Activated CD4-positive, alpha-beta memory T cell treated with anti-CD3 and anti-CD28 coated beads for 36 hours (primary cell): ENCODE measurements around the gene HOXC9. TPM values are rescaled to one million over a fixed set of nuclear protein-coding genes. Genes with fewer than 3 reads are reported as not detected.

Experiments
- CTCF ChIA-PET: fragments of 350-600 bp; sonication (Branson Sonifier 250); formaldehyde crosslinking; loops from one replicate; lab custom pipeline; 2021; ENCODE audit warnings: antibody characterized with exemption, inconsistent platforms; lab: Charles Lee
- POLR2A ChIA-PET: fragments of 350-600 bp; sonication (Branson Sonifier 250); formaldehyde crosslinking; loops from one replicate; lab custom pipeline; 2021; ENCODE audit warnings: antibody characterized with exemption; lab: Charles Lee
- DNase-seq: peaks from one replicate; pipeline ENCODE4 v3.0.0-alpha.2; 2020
- H3K27ac Mint-ChIP-seq: one replicate; pipeline ENCODE4 v1.8.0; 2021; ENCODE audit warnings: mixed read lengths
- H3K27me3 Mint-ChIP-seq: one replicate; pipeline ENCODE4 v1.8.0; 2021; ENCODE audit warnings: mixed read lengths
- H3K36me3 Mint-ChIP-seq: one replicate; pipeline ENCODE4 v1.8.0; 2021; ENCODE audit warnings: mixed read lengths
- H3K4me1 Mint-ChIP-seq: one replicate; pipeline ENCODE4 v1.8.0; 2021; ENCODE audit warnings: low read depth, mixed read lengths
- H3K4me3 Mint-ChIP-seq: one replicate; pipeline ENCODE4 v1.8.0; 2021; ENCODE audit warnings: mild to moderate bottlenecking, mixed read lengths
- H3K9me3 Mint-ChIP-seq: one replicate; pipeline ENCODE4 v1.8.0; 2021; ENCODE audit warnings: mixed read lengths
- intact Hi-C: fragments of 100-400 bp; cut with micrococcal nuclease; formaldehyde crosslinking; loops from one replicate; pipeline ENCODE4 v1.15.1; 2023
- total RNA-seq, 2 experiments: library from RNA; stranded (reverse); gene quantifications; one replicate each; pipeline ENCODE4 v1.2.3, GENCODE V29; 2021

HOXC9 gene
- total RNA-seq, 2 experiments from 2014 or later = not detected

DNA sequence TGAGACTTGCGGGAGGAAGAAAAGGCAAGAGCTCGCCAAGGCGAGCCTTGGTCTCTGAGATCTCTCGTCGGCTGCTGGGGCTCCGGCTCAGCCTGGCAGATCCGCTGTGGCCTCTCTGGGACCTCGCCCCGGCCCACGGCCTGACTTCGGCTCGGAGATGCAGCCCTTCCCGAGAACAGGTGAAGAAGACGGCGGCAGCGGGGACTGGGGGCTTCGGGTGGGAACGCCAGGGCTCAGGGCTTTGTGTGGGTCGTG lies 6.0 kb upstream of the HOXC9 start:
- no peak for DNase-seq
- peak overlapping the region; percentile 19 for H3K27ac Mint-ChIP-seq
- H3K9me3 Mint-ChIP-seq = no peaks in the 10 kb centered on the region
- H3K4me3 Mint-ChIP-seq = no peak overlapping the region
- H3K27me3 Mint-ChIP-seq = peaks cover 87% of the 10 kb centered on the region
- H3K36me3 Mint-ChIP-seq = peaks cover 2% of the 10 kb centered on the region
- ChIA-PET CTCF (interaction anchor here (1.1 kb wide), 1 partner anchor 207 kb away, joined by 3 read pairs; no protein-coding TSS in a partner anchor), POLR2A (interaction anchor here (1.2 kb wide), 1 partner anchor 9 kb away, joined by 3 read pairs; the partner anchor contains the start of gene HOXC10)
- H3K4me1 Mint-ChIP-seq = peaks cover 45% of the 10 kb centered on the region
- intact Hi-C loops = loop anchor here (5.0 kb wide), 1 partner anchor 58 kb away; the partner anchor contains the start of gene HOXC4

DNA sequence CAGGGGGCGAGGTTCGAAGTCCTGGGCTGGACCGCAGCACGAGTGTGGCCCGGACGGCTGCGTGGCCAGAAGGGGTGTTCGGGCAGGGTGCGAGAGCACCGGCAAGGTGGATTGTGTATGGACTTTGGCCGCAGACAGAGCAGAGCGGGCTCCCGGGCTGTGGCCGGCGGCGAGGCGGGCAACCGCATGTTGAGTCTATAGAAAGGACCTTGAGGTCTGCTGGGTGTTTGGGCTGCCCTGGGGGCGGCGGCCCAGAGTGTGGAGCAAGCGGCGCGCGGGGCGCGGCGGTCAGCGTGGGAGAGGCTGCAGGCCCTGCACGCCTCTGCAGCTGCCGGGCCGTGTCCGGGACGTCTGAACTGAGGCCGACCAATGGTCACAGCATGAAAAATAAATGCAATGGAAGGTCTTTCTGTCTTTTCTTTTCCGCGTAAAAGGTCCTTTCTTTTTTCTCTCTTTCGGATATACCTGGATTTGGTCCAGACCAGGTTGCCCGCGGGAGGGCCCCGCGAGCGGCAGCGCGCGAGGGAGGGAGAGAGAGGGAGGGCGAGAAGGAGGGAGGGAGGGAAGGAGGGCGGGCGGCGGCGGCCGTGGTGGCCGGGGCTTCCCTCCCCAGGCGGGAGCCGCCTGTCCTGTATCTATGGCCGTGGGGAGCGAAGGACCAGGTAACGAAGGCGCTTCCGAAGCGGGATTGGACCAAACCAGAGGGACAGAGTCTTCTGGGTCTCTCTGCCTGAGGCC lies 5.5 kb upstream of the HOXC9 start:
- ChIA-PET POLR2A (no interaction called here), CTCF (interaction anchor here (1.3 to 2.7 kb wide), 2 partner anchors 9 to 213 kb away, joined by 4 to 20 read pairs; partner anchors contain the start of gene HOXC10)
- H3K27me3 Mint-ChIP-seq = peaks cover 87% of the 10 kb centered on the region
- H3K36me3 Mint-ChIP-seq = peaks cover 2% of the 10 kb centered on the region
- peak overlapping the region; percentile 19 for H3K27ac Mint-ChIP-seq
- H3K9me3 Mint-ChIP-seq = no peaks in the 10 kb centered on the region
- peaks cover 41% of the 10 kb centered on the region for H3K4me1 Mint-ChIP-seq
- H3K4me3 Mint-ChIP-seq = peak overlapping the region; percentile 73
- intact Hi-C loops = loop anchor here (1.0 to 5.0 kb wide), 3 partner anchors 9 to 58 kb away; partner anchors contain the start of genes HOXC10, HOXC4 and HOXC5
- DNase-seq = no peak

DNA sequence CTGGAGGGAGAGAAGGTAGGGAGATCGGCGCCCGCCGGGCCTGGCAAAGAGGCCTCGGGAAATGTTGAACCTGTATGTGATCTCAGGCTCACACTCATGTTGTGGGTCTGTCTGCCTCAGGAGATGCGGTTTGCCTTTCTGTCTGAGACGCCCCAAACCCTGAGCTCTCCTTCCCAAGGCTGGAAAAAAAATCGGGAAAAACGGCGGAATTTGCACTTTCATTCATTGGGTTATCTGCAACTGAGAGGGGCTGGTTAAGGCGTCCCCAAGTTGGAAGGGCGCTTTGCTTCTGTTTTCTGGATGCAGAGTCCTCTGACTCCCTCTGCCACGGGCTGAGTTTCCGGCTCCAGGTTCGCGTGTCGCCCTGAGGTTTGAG lies 5.0 kb upstream of the HOXC9 start:
- Mint-ChIP-seq H3K4me3 (peak overlapping the region; percentile 73), H3K27me3 (peaks cover 84% of the 10 kb centered on the region), H3K27ac (no peak overlapping the region), H3K4me1 (peaks cover 36% of the 10 kb centered on the region), H3K36me3 (peaks cover 2% of the 10 kb centered on the region), H3K9me3 (no peaks in the 10 kb centered on the region)
- CTCF ChIA-PET = interaction anchor here (0.8 to 2.7 kb wide), 3 partner anchors 10 to 213 kb away, joined by 4 to 20 read pairs (median 4); partner anchors contain the start of gene HOXC10
- no peak for DNase-seq
- POLR2A ChIA-PET = no interaction called here
- intact Hi-C loops = loop anchor here (1.0 to 5.0 kb wide), 2 partner anchors 10 to 37 kb away; partner anchors contain the start of genes HOXC10 and HOXC5

DNA sequence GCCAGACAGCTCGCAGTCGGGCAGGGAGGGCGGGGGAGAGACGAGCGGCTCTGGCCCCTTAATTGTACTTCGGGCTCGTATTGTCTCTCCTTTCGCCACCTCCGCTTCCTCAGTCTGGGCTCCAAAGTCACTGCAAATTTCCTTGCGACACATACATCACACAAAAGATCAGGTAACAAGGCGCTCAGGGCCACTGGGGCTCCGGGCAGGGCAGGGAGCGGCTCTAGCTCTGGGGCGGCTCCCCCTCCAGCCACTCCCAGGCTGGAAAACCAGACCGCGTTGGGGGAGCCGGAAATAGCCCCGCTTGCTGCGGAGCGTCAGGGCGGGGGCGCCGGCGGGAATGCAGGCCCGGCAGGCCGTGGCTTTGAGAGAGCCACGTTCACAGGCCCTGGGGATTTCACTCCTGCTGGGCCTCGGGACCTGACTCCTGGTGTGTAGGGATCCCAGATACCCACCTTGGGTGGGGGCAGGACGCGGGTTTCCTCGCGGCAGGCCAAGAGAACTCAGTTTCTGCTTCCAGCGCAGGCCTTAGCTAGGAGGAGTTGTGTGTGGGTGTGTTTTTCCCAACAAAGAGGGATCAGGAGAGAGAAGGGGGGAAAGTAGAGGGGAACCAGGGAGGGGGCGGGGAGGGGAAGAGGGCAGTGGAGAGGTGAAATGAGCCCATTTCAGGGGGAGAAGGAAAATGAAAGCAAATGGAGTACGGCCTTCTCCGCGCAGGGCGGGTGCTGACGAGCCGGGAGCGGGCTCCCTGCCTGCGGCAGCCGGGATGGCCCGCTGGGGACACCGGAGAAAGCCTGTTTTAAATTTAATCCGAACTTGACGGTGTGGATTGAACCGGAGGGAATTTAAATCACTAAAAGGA lies 4.4 kb upstream of the HOXC9 start:
- intact Hi-C loops = loop anchor here (1.0 to 5.0 kb wide), 2 partner anchors 10 to 37 kb away; partner anchors contain the start of genes HOXC10 and HOXC5
- Mint-ChIP-seq H3K4me3 (peak overlapping the region; percentile 73), H3K27me3 (peaks cover 82% of the 10 kb centered on the region), H3K9me3 (no peaks in the 10 kb centered on the region), H3K27ac (no peak overlapping the region), H3K4me1 (peaks cover 30% of the 10 kb centered on the region), H3K36me3 (peaks cover 2% of the 10 kb centered on the region)
- ChIA-PET POLR2A (no interaction called here), CTCF (interaction anchor here (0.8 to 2.7 kb wide), 6 partner anchors 10 to 212 kb away, joined by 3 to 20 read pairs (median 6); partner anchors contain the start of gene HOXC10)
- DNase-seq = peak; percentile 44

DNA sequence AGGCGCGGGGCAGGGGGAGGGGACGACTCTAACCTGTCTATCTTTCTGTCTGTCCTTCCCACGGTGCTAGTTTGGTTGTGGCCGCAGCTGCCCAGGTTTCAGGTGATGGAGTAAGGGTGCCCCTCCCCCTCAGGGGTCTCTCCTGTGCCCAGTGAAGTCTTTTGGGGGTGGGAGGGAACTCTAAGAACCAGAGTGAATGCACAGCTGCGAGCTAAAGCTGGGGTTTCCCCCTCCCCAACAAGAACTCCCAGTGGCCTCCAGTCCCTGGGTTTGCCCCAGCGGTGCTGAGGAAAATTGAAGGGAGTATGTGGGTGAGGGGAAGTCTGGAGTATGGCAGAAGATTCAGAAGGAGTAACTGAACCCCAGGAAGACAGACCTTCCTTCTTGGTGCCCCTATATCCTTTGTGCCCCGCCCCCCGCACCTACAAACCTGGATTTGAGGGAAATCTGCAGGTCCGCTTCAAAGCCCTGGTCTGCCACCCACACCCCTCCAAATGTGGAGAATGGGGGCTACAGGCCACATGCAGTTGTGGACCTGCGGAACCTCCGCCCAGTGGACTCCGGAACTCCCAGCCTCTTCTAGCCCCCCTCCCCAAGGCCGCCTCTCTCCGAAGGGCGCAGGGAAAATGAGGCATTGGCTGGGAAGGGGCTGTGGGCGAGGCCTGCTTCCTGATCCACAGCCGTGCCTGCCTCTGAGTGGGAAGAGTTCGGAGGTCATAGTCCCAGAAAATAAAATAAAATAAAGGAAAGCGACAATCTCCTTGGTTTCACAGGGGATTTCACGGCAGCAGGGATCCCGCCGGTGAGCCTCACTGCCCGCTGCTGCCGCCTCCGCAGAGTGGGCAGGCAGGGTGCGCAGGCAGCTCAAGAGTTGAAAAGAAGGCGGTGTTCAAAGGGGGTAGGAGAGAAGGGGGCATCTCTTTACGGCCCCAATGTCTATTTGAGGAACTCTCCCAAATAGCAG lies 3.4 kb upstream of the HOXC9 start:
- Mint-ChIP-seq H3K4me3 (peak overlapping the region; percentile 73), H3K27me3 (peaks cover 83% of the 10 kb centered on the region), H3K27ac (no peak overlapping the region), H3K9me3 (no peaks in the 10 kb centered on the region), H3K36me3 (peaks cover 2% of the 10 kb centered on the region), H3K4me1 (peaks cover 30% of the 10 kb centered on the region)
- intact Hi-C loops = loop anchor here (5.0 kb wide), 1 partner anchor 36 kb away; the partner anchor contains the start of gene HOXC5
- CTCF ChIA-PET = interaction anchor here (1.1 to 2.7 kb wide), 6 partner anchors 9 to 211 kb away, joined by 3 to 20 read pairs (median 6); partner anchors contain the start of gene HOXC10
- no peak for DNase-seq
- POLR2A ChIA-PET = no interaction called here

DNA sequence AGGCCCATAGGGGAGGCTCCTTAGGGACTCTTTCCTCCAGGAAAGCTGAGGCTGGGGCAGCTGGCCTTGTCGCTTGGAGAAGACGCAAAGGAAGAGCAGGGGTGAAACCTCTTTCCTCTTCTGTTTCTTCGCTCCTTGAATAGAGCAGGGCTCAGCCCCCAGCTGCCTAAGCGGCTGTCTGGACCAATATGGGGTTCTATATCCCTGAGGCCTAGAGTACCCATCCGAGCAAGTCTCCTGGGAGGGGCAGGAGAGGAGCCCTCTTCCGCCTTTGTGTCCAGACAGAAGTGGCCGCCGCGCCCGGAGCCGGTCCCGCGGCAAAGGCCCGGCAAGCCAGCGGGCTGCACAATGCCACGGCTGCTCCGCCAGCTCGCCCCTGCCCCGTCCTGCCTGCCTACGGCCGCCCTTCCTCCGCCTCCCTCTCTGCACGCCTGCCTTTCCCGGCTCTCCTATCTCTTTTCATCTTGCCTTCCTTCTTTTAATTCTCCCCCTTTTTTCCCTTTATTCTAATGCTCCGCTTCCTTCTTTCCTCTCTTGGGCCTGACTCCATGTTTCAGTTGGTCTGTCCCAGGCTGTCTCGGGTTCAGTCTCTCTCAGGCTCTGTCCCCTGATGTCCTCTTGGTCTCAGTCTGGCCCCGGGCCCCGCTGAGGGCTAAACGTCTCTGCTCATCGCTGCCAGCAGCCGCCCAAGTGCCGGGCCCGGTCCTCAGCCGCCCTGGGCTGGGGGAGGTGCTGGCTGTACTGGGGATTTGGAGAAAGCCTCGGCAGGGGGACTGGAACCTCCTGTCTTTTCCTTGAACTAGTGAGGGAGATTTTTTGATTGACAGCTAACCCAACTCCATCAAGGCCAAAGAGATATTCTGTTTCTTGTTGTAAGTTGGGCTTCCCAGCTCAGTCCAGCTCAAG lies 2.5 kb upstream of the HOXC9 start:
- intact Hi-C loops = loop anchor here (5.0 kb wide), 1 partner anchor 35 kb away; the partner anchor contains the start of gene HOXC5
- Mint-ChIP-seq H3K36me3 (peaks cover 2% of the 10 kb centered on the region), H3K9me3 (no peaks in the 10 kb centered on the region), H3K4me1 (peaks cover 31% of the 10 kb centered on the region), H3K27ac (no peak overlapping the region), H3K4me3 (no peak overlapping the region), H3K27me3 (peaks cover 82% of the 10 kb centered on the region)
- CTCF ChIA-PET = interaction anchor here (0.7 to 2.7 kb wide), 7 partner anchors 8 to 218 kb away, joined by 3 to 20 read pairs (median 4); partner anchors contain the start of gene HOXC10
- DNase-seq = no peak
- POLR2A ChIA-PET = no interaction called here

DNA sequence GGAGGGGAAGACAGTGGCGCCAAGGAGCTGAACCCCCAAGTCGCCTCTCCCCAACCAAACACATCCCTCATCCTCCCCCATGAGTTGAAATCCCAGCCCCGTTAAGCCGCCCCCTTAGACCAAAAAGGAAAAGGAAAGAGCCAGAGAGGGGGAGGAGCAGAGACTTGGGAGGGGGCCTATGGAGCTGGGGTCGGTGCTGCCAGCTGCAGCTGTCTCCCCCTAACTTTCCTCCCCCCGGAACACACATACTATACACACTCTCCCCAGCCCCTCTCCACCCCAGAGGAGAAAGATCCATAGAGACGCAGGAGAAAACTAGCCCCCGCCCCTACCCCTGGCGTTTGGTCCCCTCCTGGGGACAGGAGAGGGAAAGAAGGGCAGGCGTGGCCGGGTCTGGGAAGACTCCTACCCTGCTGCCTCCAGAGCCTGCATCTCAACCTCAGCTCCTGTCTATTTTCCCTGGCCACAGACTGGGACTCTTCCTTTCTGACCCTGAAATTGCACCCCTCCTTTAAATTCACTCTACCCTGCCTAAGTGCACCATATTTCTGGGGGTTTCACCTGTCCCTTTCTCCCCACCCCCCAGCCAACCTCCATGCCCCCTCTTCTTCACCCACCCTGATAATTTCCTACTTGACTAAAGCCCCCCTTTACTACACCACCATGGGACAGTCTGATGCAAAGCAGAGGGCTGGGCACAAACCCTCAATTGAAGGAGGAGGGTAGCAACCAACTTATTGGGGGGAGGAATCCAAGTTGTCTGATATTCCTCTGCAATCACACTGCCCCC lies 1.7 kb upstream of the HOXC9 start:
- Mint-ChIP-seq H3K27me3 (peaks cover 82% of the 10 kb centered on the region), H3K36me3 (peaks cover 2% of the 10 kb centered on the region), H3K9me3 (no peaks in the 10 kb centered on the region), H3K4me3 (no peak overlapping the region), H3K27ac (no peak overlapping the region), H3K4me1 (peaks cover 32% of the 10 kb centered on the region)
- CTCF ChIA-PET = interaction anchor here (0.7 to 2.3 kb wide), 4 partner anchors 7 to 217 kb away, joined by 3 to 7 read pairs (median 6); no protein-coding TSS in a partner anchor
- POLR2A ChIA-PET = interaction anchor here (0.6 kb wide), 1 partner anchor 436 kb away, joined by 3 read pairs; no protein-coding TSS in a partner anchor
- intact Hi-C loops = loop anchor here (5.0 kb wide), 1 partner anchor 34 kb away; the partner anchor contains the start of gene HOXC5
- DNase-seq = no peak

DNA sequence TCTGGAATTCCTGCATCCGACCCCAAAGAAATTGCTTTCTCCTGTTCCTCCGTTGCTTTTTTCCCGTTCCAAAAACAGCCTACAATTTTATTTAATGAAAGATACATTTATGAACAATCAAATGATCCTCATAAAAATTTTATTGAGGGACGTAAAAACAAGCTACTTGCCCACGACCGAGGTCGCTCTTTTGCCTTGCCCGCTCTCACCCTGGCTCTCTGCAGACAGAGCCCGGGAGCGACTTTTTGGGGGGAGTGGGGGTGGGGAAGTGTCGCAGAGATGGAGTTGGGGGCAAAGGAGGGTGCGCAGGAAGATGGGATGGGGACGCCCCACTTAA lies 1.1 kb upstream of the HOXC9 start:
- peaks cover 82% of the 10 kb centered on the region for H3K27me3 Mint-ChIP-seq
- no peak overlapping the region for H3K4me3 Mint-ChIP-seq
- ChIA-PET CTCF (interaction anchor here (1.3 to 2.2 kb wide), 2 partner anchors 12 to 216 kb away, joined by 4 to 7 read pairs; no protein-coding TSS in a partner anchor), POLR2A (no interaction called here)
- H3K27ac Mint-ChIP-seq = no peak overlapping the region
- peaks cover 1% of the 10 kb centered on the region for H3K36me3 Mint-ChIP-seq
- peaks cover 29% of the 10 kb centered on the region for H3K4me1 Mint-ChIP-seq
- no peak for DNase-seq
- intact Hi-C loops = loop anchor here (5.0 kb wide), 1 partner anchor 33 kb away; the partner anchor contains the start of gene HOXC5
- H3K9me3 Mint-ChIP-seq = no peaks in the 10 kb centered on the region

DNA sequence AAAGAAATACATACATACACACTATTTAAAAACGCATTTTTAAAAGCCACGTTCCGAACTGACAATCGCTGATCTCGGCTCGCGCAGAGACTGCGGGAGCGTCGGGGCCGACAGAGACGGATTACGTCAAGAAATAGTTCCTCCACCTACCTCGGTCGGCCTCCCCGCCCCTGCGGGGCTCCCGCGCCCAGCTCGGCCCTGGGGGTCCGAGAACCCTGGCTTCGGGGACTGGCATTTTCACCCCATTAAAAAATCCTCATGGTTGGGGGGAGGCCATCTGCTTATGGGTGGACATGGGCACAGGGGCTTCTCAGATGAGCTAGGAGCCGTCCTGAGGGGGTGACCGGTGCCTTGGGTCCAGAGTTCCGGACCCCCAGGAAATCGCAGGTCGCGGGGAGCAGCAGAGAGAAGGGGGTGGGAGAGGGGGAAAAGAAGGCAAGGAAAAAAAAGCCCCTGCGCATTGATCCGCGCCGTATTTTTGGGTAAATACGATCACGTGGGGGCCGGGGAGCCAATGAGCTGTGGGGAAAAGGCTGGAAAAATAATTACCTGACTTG lies 324 bp upstream of the HOXC9 start:
- Mint-ChIP-seq H3K27me3 (peaks cover 85% of the 10 kb centered on the region), H3K36me3 (no peaks in the 10 kb centered on the region), H3K4me1 (peaks cover 23% of the 10 kb centered on the region), H3K27ac (no peak overlapping the region), H3K9me3 (no peaks in the 10 kb centered on the region), H3K4me3 (peak overlapping the region; percentile 37)
- ChIA-PET POLR2A (no interaction called here), CTCF (interaction anchor here (0.7 to 2.2 kb wide), 9 partner anchors 13 to 215 kb away, joined by 3 to 7 read pairs (median 7); partner anchors contain the start of gene HOXC5)
- intact Hi-C loops = loop anchor here (5.0 to 10.0 kb wide), 2 partner anchors 33 to 365 kb away; partner anchors contain the start of genes GPR84 and HOXC5
- DNase-seq = peak; percentile 42
